Skeletal muscle tissue (tissue), 4 donors: ENCODE data around the gene EPHA2. TPM values are rescaled to one million over a fixed set of nuclear protein-coding genes. Genes with fewer than 3 reads are reported as not detected.
A peak's percentile ranks its signal among the peaks of the same experiment; 100 is the strongest.
"Not testable (repeated sequence)": the region's sequence is repeated elsewhere in the genome, so short reads cannot be mapped to it uniquely, and the experiment has no call there.

Experiments used
- H3K27ac ChIP-seq: one replicate; pipeline ENCODE4 v1.7.0; 2013; ENCODE audit warnings: mild to moderate bottlenecking, low read depth, low read length, inconsistent platforms
- H3K27me3 ChIP-seq, 3 donors: one replicate each; pipeline ENCODE4 v1.7.0; 2013; ENCODE audit warnings: low read length in 3 of 3; ENCODE audit not compliant: control insufficient read depth in 3 of 3, insufficient read depth in 3 of 3
- H3K36me3 ChIP-seq, 3 donors: one replicate each; pipeline ENCODE4 v1.7.0; 2013; ENCODE audit warnings: low read length in 3 of 3; ENCODE audit not compliant: control insufficient read depth in 3 of 3, insufficient read depth in 3 of 3
- H3K4me1 ChIP-seq, 3 donors: one replicate each; pipeline ENCODE4 v1.7.0; 2013; ENCODE audit warnings: low read length in 3 of 3, mild to moderate bottlenecking in 3 of 3; ENCODE audit not compliant: control insufficient read depth in 3 of 3, insufficient read depth in 3 of 3
- H3K4me3 ChIP-seq, 3 donors: one replicate each; pipeline ENCODE4 v1.7.0; 2013; ENCODE audit warnings: low read length in 3 of 3
- H3K9ac ChIP-seq, 3 donors: one replicate each; pipeline ENCODE4 v1.7.0; 2013; ENCODE audit warnings: low read length in 3 of 3, mild to moderate bottlenecking in 3 of 3, moderate library complexity in 2 of 3, low read depth in 1 of 3
- H3K9me3 ChIP-seq, 3 donors: one replicate each; pipeline ENCODE4 v1.7.0; 2013; ENCODE audit warnings: low read length in 3 of 3; ENCODE audit not compliant: control insufficient read depth in 3 of 3
- total RNA-seq: library from RNA; depleted of rRNA; stranded (reverse); fragments of >200 nt; gene quantifications from one replicate; pipeline ENCODE4 v1.2.3, GENCODE V29; 2014
- donor health status: Osteomylitis.

The EPHA2 gene
- total RNA-seq, 1 donor from 2014 or later: 5.2 TPM

- Histone ChIP-seq H3K27me3 (peaks cover 0 to 9% (median 3%) of the 10 kb centered on the region in 3 donors), H3K9me3 (no peaks in the 10 kb centered on the region), H3K9ac (no peak overlapping the region), H3K27ac (no peak overlapping the region), H3K4me3 (no peak overlapping the region), H3K4me1 (peaks cover 4 to 8% (median 7%) of the 10 kb centered on the region in 3 donors), H3K36me3 (no peaks in the 10 kb centered on the region)
These were observed 39.9 kb downstream of the EPHA2 start for GRCh38 chr1:16116002-16116401.

GRCh38 chr1:16115468-16115983 is 40.3 kb downstream of the EPHA2 start:
- peaks cover 0 to 9% (median 3%) of the 10 kb centered on the region in 3 donors for H3K27me3 ChIP-seq
- H3K36me3 ChIP-seq: no peaks in the 10 kb centered on the region
- H3K4me3 ChIP-seq: no peak overlapping the region
- no peak overlapping the region for H3K9ac ChIP-seq
- no peaks in the 10 kb centered on the region for H3K9me3 ChIP-seq
- peaks cover 4 to 8% (median 7%) of the 10 kb centered on the region in 3 donors for H3K4me1 ChIP-seq
- no peak overlapping the region for H3K27ac ChIP-seq

GRCh38 chr1:16114527-16115467 is 41.1 kb downstream of the EPHA2 start:
- no peaks in the 10 kb centered on the region for H3K36me3 ChIP-seq
- peaks cover 0 to 9% (median 3%) of the 10 kb centered on the region in 3 donors for H3K27me3 ChIP-seq
- no peak overlapping the region for H3K27ac ChIP-seq
- H3K9me3 ChIP-seq: no peaks in the 10 kb centered on the region
- peaks cover 4 to 8% (median 7%) of the 10 kb centered on the region in 3 donors for H3K4me1 ChIP-seq
- no peak overlapping the region for H3K9ac ChIP-seq
- H3K4me3 ChIP-seq: no peak overlapping the region

- peaks cover 0 to 2% (median 0%) of the 10 kb centered on the region in 3 donors for H3K9me3 ChIP-seq
- peaks cover 4 to 8% (median 7%) of the 10 kb centered on the region in 3 donors for H3K4me1 ChIP-seq
- H3K27ac ChIP-seq: no peak overlapping the region
- no peak overlapping the region for H3K4me3 ChIP-seq
- no peaks in the 10 kb centered on the region for H3K36me3 ChIP-seq
- peaks cover 0 to 9% (median 3%) of the 10 kb centered on the region in 3 donors for H3K27me3 ChIP-seq
- H3K9ac ChIP-seq: peak overlapping the region in 1 of 3 donors; percentile 33
These were observed 43.0 kb downstream of the EPHA2 start for GRCh38 chr1:16112596-16113555.

GRCh38 chr1:16111771-16112595 is 43.9 kb downstream of the EPHA2 start:
- Histone ChIP-seq H3K4me3 (no peak overlapping the region), H3K27ac (no peak overlapping the region), H3K9me3 (peaks cover 0 to 3% (median 0%) of the 10 kb centered on the region in 3 donors), H3K4me1 (peaks cover 4 to 8% (median 7%) of the 10 kb centered on the region in 3 donors), H3K36me3 (no peaks in the 10 kb centered on the region), H3K9ac (peak overlapping the region in 1 of 3 donors; percentile 33), H3K27me3 (peaks cover 0 to 9% (median 3%) of the 10 kb centered on the region in 3 donors)

- H3K9ac ChIP-seq: no peak overlapping the region
- H3K9me3 ChIP-seq: peaks cover 0 to 3% (median 0%) of the 10 kb centered on the region in 3 donors
- no peak overlapping the region for H3K4me3 ChIP-seq
- H3K4me1 ChIP-seq: peaks cover 4 to 8% (median 7%) of the 10 kb centered on the region in 3 donors
- peaks cover 0 to 9% (median 3%) of the 10 kb centered on the region in 3 donors for H3K27me3 ChIP-seq
- H3K36me3 ChIP-seq: no peaks in the 10 kb centered on the region
- H3K27ac ChIP-seq: no peak overlapping the region
These were observed 45.0 kb downstream of the EPHA2 start for GRCh38 chr1:16110884-16111283.

- H3K36me3 ChIP-seq: no peaks in the 10 kb centered on the region
- no peak overlapping the region for H3K9ac ChIP-seq
- H3K9me3 ChIP-seq: peaks cover 0 to 3% (median 0%) of the 10 kb centered on the region in 3 donors
- H3K27ac ChIP-seq: no peak overlapping the region
- H3K4me3 ChIP-seq: no peak overlapping the region
- H3K27me3 ChIP-seq: peaks cover 0 to 8% (median 3%) of the 10 kb centered on the region in 3 donors
- peaks cover 4 to 8% (median 7%) of the 10 kb centered on the region in 3 donors for H3K4me1 ChIP-seq
These were observed 45.4 kb downstream of the EPHA2 start for GRCh38 chr1:16110456-16110855.

GRCh38 chr1:16109571-16109970 is 46.3 kb downstream of the EPHA2 start:
- Histone ChIP-seq H3K36me3 (no peaks in the 10 kb centered on the region), H3K9me3 (peaks cover 0 to 3% (median 0%) of the 10 kb centered on the region in 3 donors), H3K27ac (no peak overlapping the region), H3K4me1 (peaks cover 4 to 8% (median 7%) of the 10 kb centered on the region in 3 donors), H3K9ac (no peak overlapping the region), H3K4me3 (no peak overlapping the region), H3K27me3 (peaks cover 0 to 5% (median 3%) of the 10 kb centered on the region in 3 donors)

GRCh38 chr1:16107039-16107438 is 48.8 kb downstream of the EPHA2 start:
- H3K4me3 ChIP-seq, H3K9ac ChIP-seq, H3K27me3 ChIP-seq, H3K4me1 ChIP-seq, H3K9me3 ChIP-seq, H3K27ac ChIP-seq, H3K36me3 ChIP-seq: not testable (repeated sequence)
